BE2C (cell line): ENCODE data around the gene SPEN.

Source experiments
- DNase-seq: peaks from one replicate; pipeline ENCODE4 v3.0.0-alpha.2; 2020
- H3K27me3 ChIP-seq: fragments of 250-450 bp; sonication (Bioruptor Pico); 2 replicates; pipeline ENCODE4 v1.5.1; 2020; ENCODE audit warnings: mild to moderate bottlenecking
- H3K36me3 ChIP-seq: fragments of 250-450 bp; sonication (Bioruptor Pico); 2 replicates; pipeline ENCODE4 v1.5.1; 2020; ENCODE audit warnings: mild to moderate bottlenecking
- H3K4me1 ChIP-seq: fragments of 250-450 bp; sonication (Bioruptor Pico); 2 replicates; pipeline ENCODE4 v1.5.1; 2020
- H3K4me3 ChIP-seq: 2 replicates; pipeline ENCODE4 v1.5.1; 2011; ENCODE audit warnings: low read depth, low read length
- H3K9me3 ChIP-seq: fragments of 250-450 bp; sonication (Bioruptor Pico); 2 replicates; pipeline ENCODE4 v1.5.1; 2020
- CTCF ChIP-seq: IDR thresholded peaks from 2 replicates; pipeline ENCODE4 v1.5.1; 2012; ENCODE audit warnings: mild to moderate bottlenecking, low read depth, low read length

Gene SPEN

DNA sequence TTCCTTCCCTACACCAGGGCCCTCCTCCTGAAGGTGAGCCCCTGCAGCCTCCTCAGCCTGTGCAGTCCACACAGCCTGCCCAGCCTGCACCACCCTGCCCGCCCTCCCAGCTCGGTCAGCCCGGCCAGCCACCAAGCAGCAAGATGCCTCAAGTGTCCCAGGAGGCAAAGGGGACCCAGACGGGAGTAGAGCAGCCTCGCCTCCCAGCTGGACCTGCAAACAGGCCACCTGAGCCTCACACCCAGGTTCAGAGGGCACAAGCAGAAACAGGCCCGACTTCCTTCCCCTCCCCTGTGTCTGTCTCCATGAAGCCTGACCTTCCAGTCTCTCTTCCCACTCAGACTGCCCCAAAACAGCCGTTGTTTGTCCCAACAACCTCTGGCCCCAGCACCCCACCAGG, 89.6 kb downstream of the SPEN start:
- peaks cover 48% of the 10 kb centered on the region for H3K36me3 ChIP-seq
- no peaks in the 10 kb centered on the region for H3K4me1 ChIP-seq
- no peaks in the 10 kb centered on the region for H3K9me3 ChIP-seq
- DNase-seq = no peak
- H3K27me3 ChIP-seq = no peaks in the 10 kb centered on the region
- no peak overlapping the region for H3K4me3 ChIP-seq
- no peak for TF ChIP-seq CTCF

GRCh38 chr1:15937706-15938168, 90.2 kb downstream of the SPEN start:
- H3K4me3 ChIP-seq = no peak overlapping the region
- H3K9me3 ChIP-seq = no peaks in the 10 kb centered on the region
- H3K27me3 ChIP-seq = no peaks in the 10 kb centered on the region
- no peak for TF ChIP-seq CTCF
- H3K36me3 ChIP-seq = peaks cover 54% of the 10 kb centered on the region
- DNase-seq = no peak
- no peaks in the 10 kb centered on the region for H3K4me1 ChIP-seq

GRCh38 chr1:15938628-15939161, 91.2 kb downstream of the SPEN start:
- Histone ChIP-seq H3K4me1 (no peaks in the 10 kb centered on the region), H3K4me3 (no peak overlapping the region), H3K9me3 (no peaks in the 10 kb centered on the region), H3K27me3 (no peaks in the 10 kb centered on the region), H3K36me3 (peaks cover 54% of the 10 kb centered on the region)
- no peak for DNase-seq
- TF ChIP-seq CTCF = no peak

DNA sequence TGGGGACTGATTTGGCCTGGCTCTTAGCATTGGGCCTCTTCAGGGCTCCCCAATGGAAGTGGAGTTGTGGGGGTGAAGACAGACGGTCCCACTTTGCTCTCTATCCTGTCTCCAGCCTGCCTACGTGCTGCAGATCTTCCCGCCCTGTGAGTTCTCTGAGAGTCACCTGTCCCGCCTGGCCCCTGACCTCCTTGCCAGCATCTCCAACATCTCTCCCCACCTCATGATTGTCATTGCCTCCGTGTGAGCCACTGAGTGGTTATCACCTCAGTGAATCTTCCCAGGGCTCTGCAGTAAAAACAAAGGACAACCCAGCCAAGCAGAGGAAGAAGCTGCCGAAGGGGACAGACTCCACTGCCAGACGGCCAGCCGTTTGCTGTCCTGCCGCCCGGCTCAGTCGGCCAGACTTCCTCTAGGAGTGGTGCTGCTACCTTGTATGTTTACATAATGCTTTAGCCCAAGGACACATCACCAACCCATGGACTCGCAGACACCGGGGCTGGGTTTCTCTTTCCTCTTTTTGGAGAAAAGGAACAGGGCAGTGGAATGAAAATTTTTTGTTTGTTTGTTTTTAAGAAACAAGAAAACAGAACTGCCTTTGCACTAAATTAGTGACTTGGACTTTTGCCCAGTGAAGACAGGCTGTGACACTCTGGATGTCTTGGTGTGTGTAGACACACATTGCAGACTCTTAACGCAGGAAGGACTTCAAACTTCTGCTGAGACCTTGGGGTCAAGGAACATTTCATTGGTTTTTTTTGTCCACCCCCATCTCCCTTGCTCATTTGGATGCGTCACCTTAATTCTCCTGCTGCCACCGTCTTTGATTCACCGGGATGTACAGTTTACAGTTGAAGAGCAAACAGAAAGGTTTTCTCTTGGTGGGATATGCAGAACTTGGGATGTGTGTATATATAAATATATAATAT, 91.9 kb downstream of the SPEN start:
- TF ChIP-seq CTCF = no peak
- Histone ChIP-seq H3K4me1 (no peaks in the 10 kb centered on the region), H3K9me3 (no peaks in the 10 kb centered on the region), H3K27me3 (no peaks in the 10 kb centered on the region), H3K36me3 (peaks cover 60% of the 10 kb centered on the region), H3K4me3 (no peak overlapping the region)
- DNase-seq = peak; percentile 62

- Histone ChIP-seq H3K9me3 (no peaks in the 10 kb centered on the region), H3K36me3 (peaks cover 55% of the 10 kb centered on the region), H3K27me3 (no peaks in the 10 kb centered on the region), H3K4me3 (no peak overlapping the region), H3K4me1 (no peaks in the 10 kb centered on the region)
- DNase-seq = no peak
- no peak for TF ChIP-seq CTCF
These were observed 92.9 kb downstream of the SPEN start for GRCh38 chr1:15940110-15941043.
